RWPE2 (cell line): ENCODE measurements around the gene MUC5AC.

ENCODE experiments used
- ATAC-seq: fragments of 200-7000 bp; cut with Tn5 transposase; 3 replicates; pipeline ENCODE4 v1.9.1; 2021; ENCODE audit warnings: low read depth
- DNase-seq: peaks from one replicate; pipeline ENCODE4 v3.0.0-alpha.2; 2020; ENCODE audit warnings: low spot score
- H3K27ac ChIP-seq: fragments of 450-650 bp; 2 replicates; pipeline ENCODE4 v1.5.1; 2017; ENCODE audit warnings: mild to moderate bottlenecking; ENCODE audit not compliant: poor library complexity, severe bottlenecking
- H3K27me3 ChIP-seq: fragments of 250-450 bp; sonication (Bioruptor Pico); 2 replicates; pipeline ENCODE4 v1.5.1; 2021; ENCODE audit warnings: mild to moderate bottlenecking, moderate library complexity; ENCODE audit not compliant: insufficient read depth, poor library complexity, severe bottlenecking
- H3K36me3 ChIP-seq: fragments of 250-450 bp; sonication (Bioruptor Pico); 2 replicates; pipeline ENCODE4 v1.5.1; 2020; ENCODE audit warnings: low read depth, mild to moderate bottlenecking, moderate library complexity
- H3K4me1 ChIP-seq: fragments of 250-450 bp; sonication (Bioruptor Pico); 2 replicates; pipeline ENCODE4 v1.5.1; 2021; ENCODE audit warnings: mild to moderate bottlenecking, moderate library complexity; ENCODE audit not compliant: insufficient read depth, poor library complexity, severe bottlenecking
- H3K4me3 ChIP-seq: fragments of 250-450 bp; sonication (Bioruptor Pico); 2 replicates; pipeline ENCODE4 v1.5.1; 2021; ENCODE audit warnings: mild to moderate bottlenecking, moderate library complexity; ENCODE audit not compliant: severe bottlenecking
- H3K9me3 ChIP-seq: fragments of 250-450 bp; sonication (Bioruptor Pico); 2 replicates; pipeline ENCODE4 v1.5.1; 2021; ENCODE audit warnings: mild to moderate bottlenecking, moderate library complexity; ENCODE audit not compliant: severe bottlenecking
- CTCF ChIP-seq: fragments of 450-650 bp; IDR thresholded peaks from one replicate; pipeline ENCODE4 v1.5.1; 2017; ENCODE audit warnings: mild to moderate bottlenecking, moderate library complexity; ENCODE audit not compliant: poor library complexity, severe bottlenecking

MUC5AC gene

DNA sequence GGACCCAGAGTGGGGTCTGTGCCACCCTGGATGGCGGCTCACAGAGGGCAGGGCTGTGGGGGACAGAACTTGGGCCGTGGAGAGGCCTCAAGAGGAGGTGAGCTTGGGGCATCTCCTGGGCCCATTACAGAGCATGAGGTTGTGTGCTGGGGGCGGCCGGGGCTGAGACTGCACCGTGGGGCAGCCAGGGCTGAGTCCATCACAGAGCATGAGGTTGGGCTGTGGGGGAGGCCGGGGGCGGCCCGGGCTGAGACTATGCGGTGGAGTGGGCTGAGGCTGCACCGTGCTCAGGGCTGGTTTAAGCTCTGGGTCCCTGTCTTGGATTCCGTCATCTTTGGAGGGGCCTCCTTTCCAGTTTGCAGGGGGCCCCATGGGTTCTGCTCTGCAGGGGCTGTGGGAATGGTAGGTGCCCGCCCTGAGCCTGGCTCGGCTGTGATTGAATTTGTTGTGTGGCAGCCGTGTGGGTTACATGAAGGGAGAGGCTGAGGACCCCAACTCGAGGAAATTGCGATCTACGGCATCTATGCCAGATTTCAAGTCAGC, 38.1 kb upstream of the MUC5AC start:
- Histone ChIP-seq H3K4me3 (no peak overlapping the region), H3K4me1 (no peaks in the 10 kb centered on the region), H3K9me3 (no peaks in the 10 kb centered on the region), H3K27ac (no peak overlapping the region), H3K27me3 (peaks cover 3% of the 10 kb centered on the region), H3K36me3 (no peaks in the 10 kb centered on the region)
- no peak for TF ChIP-seq CTCF
- ATAC-seq = no peak
- DNase-seq = no peak

GRCh38 chr11:1120532-1121330, 37.0 kb upstream of the MUC5AC start:
- no peak overlapping the region for H3K4me3 ChIP-seq
- DNase-seq (no peak), ATAC-seq (no peak)
- TF ChIP-seq CTCF = no peak
- no peak overlapping the region for H3K27ac ChIP-seq
- H3K27me3 ChIP-seq = peaks cover 3% of the 10 kb centered on the region
- no peaks in the 10 kb centered on the region for H3K36me3 ChIP-seq
- H3K9me3 ChIP-seq = no peaks in the 10 kb centered on the region
- no peaks in the 10 kb centered on the region for H3K4me1 ChIP-seq

- Histone ChIP-seq H3K27ac (no peak overlapping the region), H3K4me3 (no peak overlapping the region), H3K27me3 (peaks cover 3% of the 10 kb centered on the region), H3K36me3 (no peaks in the 10 kb centered on the region), H3K9me3 (no peaks in the 10 kb centered on the region), H3K4me1 (no peaks in the 10 kb centered on the region)
- DNase-seq = no peak
- no peak for ATAC-seq
- TF ChIP-seq CTCF = no peak
These were observed 36.4 kb upstream of the MUC5AC start for GRCh38 chr11:1121331-1121812.

- Histone ChIP-seq H3K27ac (no peak overlapping the region), H3K9me3 (no peaks in the 10 kb centered on the region), H3K4me3 (no peak overlapping the region), H3K4me1 (no peaks in the 10 kb centered on the region), H3K27me3 (peaks cover 3% of the 10 kb centered on the region), H3K36me3 (no peaks in the 10 kb centered on the region)
- TF ChIP-seq CTCF = no peak
- DNase-seq (no peak), ATAC-seq (peak; percentile 19; the same call in 1 of the 3 replicates)
These were observed 35.7 kb upstream of the MUC5AC start for GRCh38 chr11:1121813-1122663.
